Superior temporal gyrus (tissue), 1 donor: ENCODE data around the gene SLC22A16.
"Not testable (repeated sequence)": the region's sequence is repeated elsewhere in the genome, so short reads cannot be mapped to it uniquely, and the experiment has no call there.

ENCODE experiments used
- DNase-seq: peaks from one replicate; pipeline ENCODE4 v3.0.0-alpha.2; 2016; ENCODE audit errors: extremely low spot score

Gene SLC22A16

DNA sequence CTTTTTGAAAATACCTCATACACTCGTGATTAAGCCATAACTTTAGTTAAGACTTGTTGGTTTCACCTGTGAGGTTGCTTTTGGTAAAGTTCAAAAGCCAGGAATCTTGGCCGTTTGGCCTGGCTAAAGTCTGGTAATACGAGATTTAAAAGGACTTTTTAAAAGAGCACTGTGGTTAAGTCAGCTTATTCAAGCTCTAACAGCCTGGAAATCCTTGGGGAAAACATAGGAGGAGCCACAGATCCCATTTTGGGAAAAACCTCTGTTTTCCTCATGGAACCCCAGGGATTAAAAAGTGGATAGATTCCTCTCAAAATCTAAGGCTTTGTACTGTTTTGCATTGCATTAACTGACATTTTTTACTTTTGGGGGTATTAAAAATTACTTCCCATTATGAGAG is 13.7 kb upstream of the SLC22A16 start:
- no peak for DNase-seq

DNA sequence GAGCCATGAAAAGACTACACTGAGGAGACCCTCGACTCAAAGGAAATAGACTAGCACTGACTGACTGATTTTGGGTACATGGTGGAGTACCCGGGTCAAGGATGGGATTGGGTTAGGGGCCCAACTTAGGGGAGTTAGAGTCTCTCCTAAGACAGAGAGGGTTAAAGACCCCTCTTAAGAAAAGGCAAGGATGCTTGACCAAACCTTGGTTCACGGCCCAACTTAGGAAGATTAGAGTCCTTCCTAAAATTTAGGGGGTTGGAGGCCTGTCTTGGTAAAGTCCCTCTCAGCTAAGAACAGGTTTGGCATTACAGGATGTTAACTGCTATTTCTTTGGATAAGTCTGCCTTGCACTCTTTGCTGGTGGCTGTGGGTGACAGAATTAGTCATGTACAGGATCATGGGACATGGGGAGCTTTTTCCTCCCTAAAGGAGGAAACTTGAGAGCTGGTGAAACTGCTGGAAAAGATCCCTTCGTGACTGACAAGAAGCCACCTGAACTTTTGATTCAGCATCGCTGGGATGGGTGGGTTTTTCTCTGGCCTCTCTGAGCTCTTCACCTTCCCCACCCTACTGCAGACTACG is 12.3 kb upstream of the SLC22A16 start:
- no peak for DNase-seq

DNA sequence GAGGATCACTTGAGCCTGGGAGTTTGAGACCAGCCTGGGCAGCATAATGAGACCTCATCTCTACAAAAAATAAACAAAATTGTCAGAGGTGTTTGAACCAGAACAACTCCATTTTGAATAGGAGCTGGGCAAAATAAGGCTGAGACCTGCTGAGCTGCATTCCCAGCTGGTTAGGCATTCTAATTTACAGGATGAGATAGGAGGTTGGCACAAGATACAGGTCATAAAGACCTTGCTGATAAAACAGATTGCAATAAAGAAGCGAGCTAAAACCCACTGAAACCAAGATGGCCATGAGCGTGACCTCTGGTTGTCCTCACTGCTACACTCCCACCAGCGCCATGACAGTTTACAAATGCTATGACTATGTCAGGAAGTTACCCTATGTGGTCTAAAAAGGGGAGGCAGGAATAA is 11.6 kb upstream of the SLC22A16 start:
- DNase-seq = not testable (repeated sequence)

DNA sequence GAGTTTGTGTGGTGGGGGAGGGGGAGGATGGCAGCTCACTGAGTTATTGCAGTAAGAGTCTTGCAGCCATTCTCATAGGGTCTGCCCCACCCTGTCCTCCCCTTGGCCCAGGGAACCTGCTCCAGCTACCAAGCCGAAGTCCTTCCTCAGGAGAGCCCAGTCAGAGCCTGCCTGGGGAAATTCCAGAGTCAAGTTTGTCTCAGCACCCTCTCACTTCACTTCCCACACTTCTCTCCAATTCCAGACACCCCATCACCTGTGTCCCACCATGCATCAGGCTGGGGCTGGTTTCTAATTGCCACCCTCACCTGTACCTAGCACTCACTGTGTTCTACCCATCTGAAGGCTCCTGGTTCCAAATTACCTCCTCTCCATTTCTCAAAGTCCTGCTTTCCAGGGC is 10.3 kb upstream of the SLC22A16 start:
- no peak for DNase-seq

DNA sequence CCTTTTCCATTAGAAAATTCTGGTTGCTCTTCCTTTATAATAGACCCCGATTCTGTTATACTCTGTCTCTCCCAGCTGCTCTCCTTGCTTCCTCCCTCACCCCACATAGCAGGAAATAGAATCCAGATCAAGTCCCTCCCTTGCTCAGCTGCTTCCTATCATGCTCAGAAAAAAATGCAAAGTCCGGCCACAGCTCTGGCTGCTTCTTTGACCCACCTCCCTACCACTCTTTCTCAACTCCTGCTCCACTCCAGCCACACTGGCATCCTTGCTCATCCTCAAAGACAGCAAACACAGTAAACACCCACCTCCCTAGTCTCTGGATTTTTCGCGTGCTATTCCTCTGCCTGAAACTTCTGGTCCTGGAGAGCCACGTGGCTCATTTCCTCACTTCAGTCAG is 9.1 kb upstream of the SLC22A16 start:
- DNase-seq = no peak

DNA sequence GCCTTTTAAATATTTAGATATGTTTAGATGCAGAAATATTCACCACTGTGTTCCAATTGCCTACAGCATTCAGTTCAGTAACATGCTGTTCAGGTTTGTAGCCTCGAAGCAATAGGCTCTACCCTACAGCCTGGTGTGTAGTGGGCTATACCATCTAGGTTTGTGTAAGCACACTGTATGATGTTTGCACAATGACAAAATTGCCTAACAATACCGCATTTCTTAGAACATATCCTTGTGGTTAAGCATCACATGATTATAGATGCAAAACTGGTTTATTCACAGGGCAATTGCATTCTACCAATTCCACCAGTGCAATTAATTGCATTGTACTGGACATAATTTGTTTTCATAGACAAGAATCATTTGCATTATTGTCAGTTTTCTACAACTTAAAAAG is 7.9 kb upstream of the SLC22A16 start:
- DNase-seq = no peak

DNA sequence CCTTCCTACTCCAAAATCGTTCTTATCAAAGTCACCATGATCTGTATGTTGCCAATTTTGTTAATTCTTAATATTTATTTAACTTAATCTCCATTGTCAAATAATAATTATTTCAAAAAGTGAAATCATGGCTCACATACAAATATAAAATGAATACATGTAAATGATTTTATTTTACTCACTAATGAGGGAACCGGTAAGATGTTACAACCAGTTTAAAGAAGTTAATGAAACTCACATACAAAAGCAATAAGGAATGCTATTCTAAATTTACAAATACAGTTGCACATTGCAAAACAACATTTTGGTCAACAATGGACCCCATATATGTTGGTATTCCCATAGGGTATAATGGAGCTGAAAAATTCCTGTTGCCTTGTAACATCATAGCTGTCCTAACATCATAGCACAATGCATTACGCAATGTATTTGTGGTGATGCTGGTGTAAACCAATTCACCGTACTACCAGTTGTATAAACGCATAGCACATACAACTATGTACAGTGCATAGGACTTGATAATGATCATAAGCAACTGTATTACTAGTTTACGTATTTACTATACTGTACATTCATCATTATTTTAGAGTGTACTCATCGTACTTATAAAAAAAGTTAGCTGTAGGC is 6.5 kb upstream of the SLC22A16 start:
- no peak for DNase-seq

DNA sequence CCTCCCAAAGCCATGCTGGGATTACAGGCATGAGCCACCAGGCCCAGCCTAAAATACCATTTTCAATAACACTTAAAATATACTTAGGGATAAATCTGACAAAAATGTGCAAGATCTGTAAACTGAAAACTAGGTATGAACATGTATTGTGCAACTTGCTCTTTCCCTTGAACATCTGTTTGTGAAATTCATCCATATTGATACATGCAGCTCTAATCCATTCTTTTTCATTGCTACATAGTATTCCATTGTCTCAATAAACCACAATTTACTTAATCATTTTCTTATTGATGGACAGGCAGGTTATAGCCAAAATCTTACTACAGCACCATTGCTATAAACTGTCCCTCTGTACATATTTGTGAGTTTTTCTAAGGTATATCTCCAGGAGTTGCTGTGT is 4.7 kb upstream of the SLC22A16 start:
- DNase-seq = no peak

DNA sequence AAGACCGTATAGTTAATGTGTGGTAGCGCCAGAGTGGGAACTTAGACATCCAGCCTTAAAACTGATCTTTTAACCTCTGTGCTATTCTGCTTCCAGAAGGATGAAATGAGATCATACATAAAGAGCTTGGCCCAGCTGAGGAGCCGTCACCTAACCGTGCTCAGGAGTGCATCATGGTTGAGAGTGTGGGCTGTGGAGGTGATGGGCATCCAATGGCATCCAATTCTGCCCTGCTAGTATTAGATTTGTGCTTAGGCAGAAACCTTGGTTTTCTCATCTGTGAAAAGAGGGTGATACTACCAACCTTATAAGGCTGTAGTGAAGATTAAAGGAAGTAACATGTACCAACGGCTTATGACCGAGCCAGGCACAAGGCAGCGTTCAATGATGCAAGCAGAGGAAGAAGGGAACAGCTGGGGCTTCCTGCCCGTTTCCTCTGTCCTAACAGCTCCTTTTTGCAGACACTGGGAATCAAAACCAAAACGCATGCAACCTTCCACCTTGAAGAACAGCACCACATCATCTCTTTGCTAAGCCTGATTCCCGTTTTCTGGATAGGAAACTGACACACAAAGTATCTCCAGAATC is 1.3 kb downstream of the SLC22A16 start:
- no peak for DNase-seq

DNA sequence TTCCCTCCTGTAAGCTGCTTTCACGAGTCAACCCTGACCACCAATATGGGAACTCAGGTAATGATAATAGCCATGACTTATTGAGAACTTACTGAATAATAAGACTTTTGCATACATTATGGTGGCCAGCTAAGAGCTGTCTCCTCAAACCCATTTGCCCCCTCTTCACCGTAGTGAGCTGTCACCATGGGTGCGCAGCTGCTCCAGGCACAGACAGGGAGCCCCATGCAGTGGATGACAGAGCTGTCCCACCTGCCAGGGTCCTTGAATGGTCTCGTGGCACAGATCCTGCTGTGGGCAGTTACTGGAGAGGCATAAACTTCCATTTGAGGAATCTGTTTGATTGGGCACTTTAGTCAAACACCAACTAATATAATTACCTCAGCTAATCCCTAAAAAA is 1.9 kb downstream of the SLC22A16 start:
- no peak for DNase-seq

DNA sequence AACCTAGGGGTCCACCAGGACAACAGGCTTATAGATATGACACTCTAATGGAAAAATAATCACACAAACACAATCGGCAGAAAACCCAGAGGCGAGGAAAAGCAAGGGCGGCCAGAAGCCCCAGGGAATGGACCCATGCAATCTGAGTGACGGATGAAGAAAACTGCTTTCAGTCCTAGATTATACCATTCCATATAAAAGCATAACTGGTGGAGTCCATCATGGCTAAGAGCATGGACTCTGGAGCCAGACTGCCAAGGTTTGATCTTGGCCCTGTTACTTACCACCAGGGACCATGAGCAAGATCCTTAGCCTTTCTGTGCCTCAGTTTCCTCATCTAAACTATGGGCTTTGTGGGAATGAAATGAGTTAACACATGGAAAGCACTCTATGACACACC is 3.7 kb downstream of the SLC22A16 start:
- DNase-seq = no peak

DNA sequence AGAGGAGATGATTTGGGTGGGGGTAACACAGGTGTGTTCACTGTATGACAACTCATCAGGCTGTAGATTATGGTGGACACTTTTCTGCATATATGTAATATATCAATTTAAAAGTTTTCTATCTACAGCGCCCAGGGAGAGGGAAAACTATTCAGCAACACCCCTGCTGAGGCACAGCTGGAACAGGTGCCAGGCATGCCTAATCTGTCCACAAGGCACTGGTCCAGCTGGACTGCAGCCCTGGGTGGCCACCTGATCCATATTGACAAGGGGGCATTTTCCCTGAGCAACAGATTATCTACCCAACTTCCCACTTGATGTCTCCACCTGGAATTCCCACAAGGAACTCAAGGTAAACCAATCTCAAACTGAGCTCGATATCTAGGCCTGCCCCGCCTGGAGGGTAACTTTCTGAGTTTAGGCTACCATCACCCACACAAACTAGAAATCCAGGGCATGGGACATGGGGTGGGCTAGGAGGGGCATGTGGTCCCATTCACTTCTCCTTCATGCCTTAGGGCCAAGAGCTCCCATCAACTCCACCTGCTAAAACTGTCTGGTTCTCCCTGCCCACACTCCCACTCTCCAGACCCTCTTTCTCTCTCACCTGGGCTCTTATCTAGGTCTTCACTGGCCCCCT is 4.6 kb downstream of the SLC22A16 start:
- DNase-seq = no peak

DNA sequence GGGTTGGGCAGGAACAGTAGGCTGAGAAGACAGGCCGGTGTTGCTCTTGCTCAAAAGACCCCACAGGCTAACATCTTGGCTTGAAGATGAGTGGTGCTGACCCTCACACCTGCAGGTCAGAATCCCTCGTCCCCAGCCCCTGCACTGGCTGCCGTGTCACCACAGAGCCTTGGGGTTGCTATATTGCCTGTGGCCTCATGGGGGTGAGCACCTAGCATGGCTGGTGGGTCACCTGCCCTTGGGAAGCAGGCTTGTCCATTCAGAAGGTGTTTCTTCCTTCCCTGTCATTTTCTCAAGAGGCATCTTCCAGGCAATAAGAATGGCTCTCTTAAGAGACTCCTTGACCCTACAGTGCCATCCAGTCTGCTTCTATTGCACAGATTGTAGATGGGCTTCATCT is 7.7 kb downstream of the SLC22A16 start:
- DNase-seq = no peak

DNA sequence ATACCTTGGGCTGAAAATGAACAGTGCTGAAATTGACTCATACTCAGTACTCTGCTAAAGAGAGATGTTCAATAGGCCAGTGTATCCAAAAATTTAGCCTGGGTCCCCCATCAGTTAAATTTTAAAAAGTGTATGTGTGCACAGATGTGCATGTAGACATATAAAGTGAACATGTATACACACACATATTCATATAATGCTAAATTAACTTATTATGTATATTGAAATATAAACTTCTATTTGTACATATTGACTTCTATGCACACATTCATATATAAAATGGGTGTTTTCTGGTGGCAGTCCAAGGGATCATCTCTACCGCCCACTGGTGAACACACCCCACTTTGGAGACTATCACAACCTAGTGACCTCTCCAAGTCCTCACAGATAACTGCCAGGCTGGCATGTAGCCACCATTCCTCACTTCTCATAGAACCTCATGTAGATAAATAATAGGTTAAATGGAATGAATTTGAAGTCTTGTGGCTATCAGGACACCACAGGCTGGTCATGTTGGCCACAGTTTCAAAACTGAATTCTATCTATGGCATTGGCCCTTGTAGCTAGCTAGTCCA is 8.8 kb downstream of the SLC22A16 start:
- no peak for DNase-seq

DNA sequence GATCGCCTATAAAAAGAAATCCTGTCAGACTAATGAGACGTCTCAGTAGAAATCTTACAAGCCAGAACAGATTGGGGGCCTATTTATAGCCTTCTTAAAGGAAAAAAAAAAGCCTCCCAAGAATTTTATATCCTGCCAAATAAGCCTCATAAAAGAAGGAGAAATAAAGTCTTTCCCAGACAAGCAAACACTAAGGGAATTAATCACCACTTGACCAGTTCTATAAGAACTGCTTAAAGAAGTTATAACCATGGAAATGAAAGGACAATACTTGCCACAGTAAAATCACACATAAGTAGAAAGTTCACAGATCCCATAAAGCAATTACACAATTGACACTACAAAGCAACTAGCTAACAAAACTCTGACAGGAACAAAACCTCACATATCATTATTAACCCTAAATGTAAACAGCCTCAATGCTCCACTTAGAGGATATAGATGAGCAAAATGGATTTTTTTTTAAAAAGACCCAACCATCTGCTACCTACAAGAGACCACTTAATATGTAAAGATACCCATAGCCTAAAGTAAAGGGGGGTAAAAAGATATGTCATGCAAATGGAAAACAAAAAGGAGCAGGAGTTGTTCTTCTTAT is 13.4 kb downstream of the SLC22A16 start:
- no peak for DNase-seq

DNA sequence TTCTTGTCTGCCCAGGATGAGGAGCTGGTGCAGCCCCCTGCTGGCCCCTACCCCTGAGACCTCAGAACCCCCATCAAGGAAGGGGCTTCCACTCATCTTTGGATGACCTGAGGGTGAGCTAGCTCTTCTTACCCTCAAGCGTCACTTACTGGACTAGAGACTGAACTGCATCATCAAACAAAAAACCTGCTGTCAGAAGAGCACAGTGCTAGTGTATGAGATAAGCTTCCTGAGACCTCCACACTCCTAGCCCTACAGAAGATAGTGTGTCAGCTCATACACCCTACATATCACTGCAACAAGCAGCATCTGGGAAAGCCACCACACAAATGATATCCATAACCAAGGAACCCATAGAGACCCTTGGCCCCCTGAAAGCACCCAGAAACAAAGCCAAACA is 15.0 kb downstream of the SLC22A16 start:
- DNase-seq = no peak

DNA sequence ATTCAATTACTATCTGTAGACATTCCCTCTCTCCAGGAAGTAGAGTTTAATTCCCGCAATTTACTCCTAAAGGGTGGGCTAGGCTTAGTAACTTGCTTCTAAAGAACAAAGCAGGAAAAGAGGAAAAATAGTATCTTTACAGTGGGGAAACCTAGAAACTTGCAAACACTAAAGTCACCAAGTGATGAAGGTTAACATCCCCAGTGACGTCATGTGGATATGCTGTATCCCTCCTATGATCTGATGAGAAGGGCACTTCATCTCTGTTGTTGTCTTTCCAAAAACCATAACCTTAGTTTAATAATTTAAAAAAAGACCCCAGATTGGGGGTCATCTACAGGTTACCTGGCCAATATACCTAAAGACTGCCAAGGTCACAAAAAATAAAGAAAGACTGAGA is 17.3 kb downstream of the SLC22A16 start:
- DNase-seq = no peak

DNA sequence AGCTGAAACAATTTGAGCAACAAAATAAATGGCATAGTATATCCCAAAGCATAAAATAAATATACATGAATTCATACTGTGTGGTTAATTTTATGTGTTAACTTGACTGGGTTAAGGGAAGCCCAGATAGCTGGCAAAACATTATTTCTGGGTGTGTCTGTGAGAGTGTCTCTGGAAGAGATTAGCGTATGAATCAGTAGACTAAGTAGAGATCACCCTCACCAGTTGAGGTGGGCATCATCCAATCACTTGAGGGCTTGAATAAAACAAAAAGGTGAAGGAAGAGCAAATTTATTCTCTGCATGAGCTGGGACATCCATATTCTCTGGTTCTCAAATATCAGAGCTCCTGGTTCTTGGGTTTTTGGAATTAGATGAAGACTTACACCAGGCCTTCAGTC is 17.9 kb downstream of the SLC22A16 start:
- no peak for DNase-seq

DNA sequence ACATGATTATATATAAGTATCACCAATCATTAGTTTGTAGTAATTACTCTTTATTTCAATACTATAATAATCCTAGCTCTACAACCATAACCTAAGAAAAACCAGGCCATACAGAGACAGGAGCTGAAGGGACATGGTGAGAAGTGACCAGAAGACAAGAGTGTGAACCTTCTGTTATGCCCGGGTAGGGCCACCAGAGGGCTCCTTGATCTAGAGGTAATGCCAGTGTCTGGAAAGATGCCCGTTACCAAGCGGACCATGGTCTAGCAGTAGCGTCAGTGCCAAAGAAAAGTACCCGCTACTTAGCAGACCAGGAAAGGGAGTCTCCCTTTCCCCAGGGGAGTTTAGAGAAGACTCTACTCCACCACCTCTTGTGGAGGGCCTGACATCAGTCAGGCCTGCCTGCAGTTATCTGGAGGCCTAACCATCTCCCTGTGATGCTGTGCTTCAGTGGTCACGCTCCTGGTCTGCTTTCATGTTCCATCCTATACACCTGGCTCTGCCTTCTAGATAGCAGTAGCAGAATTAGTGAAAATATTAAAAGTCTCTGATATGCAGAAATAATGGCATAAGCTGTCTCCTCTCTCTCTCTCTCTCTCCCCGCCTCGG is 18.7 kb downstream of the SLC22A16 start:
- DNase-seq = peak; percentile 12

DNA sequence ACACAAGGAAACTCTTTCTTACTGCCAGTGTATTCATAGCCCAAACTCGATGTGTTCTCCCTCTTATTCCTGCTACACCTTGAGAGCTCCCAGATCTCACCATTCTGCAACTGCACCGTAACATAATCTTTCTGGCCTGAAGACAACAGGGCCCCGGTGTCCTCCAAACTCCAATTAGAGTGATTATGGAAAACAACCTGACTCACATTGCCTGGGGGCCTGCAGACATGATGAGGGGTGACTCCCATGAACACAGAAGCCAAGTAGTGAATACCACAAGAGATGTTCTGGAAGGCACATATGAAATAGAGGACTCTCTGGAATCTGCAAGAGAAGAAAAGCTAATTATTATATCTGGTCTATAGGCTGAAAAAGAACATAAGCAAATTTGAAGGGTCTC is 19.7 kb downstream of the SLC22A16 start:
- DNase-seq = no peak

DNA sequence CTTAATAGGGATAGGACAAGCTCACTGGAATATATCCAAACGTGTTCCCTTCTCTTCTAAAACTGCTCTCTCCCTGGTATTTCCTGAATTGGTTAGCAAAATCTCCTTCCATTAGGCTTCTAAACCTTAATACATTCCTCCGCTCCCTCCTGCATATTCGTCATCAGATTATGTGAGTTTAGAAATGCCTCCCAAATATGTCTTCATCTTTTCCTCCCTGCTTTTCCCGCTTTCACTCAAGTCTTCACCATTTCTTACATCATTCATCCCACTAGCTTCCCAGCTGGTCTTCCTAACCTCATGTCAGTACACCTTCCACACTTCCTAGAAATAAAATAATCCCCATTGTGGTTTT is 26.9 kb downstream of the SLC22A16 start:
- no peak for DNase-seq
